OCI-LY1 (cell line): ENCODE measurements around the gene TTLL5.

Experiments
- H2AFZ ChIP-seq: fragments of 200-600 bp; sonication (generic), shearing (Covaris generic); 2 replicates; pipeline ENCODE4 v1.6.0; 2014; ENCODE audit warnings: antibody characterized with exemption, mild to moderate bottlenecking, low read length
- H3F3A ChIP-seq: fragments of 200-600 bp; sonication (generic), shearing (Covaris generic); 2 replicates; pipeline ENCODE4 v1.6.0; 2014; ENCODE audit warnings: mild to moderate bottlenecking, antibody characterized with exemption, low read length, moderate library complexity; ENCODE audit not compliant: insufficient read depth
- H3K27ac ChIP-seq: fragments of 200-600 bp; sonication (generic); 2 replicates; pipeline ENCODE4 v1.5.1; 2014; ENCODE audit warnings: low read length, mixed run types, mild to moderate bottlenecking, low read depth; ENCODE audit not compliant: poor library complexity, severe bottlenecking
- H3K27me3 ChIP-seq: fragments of 200-600 bp; sonication (generic); 2 replicates; pipeline ENCODE4 v1.6.0; 2014; ENCODE audit warnings: antibody characterized with exemption, mild to moderate bottlenecking, low read length, moderate library complexity; ENCODE audit not compliant: insufficient read depth
- H3K36me3 ChIP-seq: fragments of 200-600 bp; sonication (generic); 2 replicates; pipeline ENCODE4 v1.6.1; 2014; ENCODE audit warnings: mild to moderate bottlenecking, antibody characterized with exemption, low read length, moderate library complexity, mixed read lengths; ENCODE audit not compliant: insufficient read depth
- H3K4me1 ChIP-seq: fragments of 200-600 bp; sonication (generic); 2 replicates; pipeline ENCODE4 v1.5.1; 2014; ENCODE audit warnings: mild to moderate bottlenecking, low read length, moderate library complexity; ENCODE audit not compliant: insufficient read depth, severe bottlenecking
- H3K4me2 ChIP-seq: fragments of 200-600 bp; sonication (generic), shearing (Covaris generic); 2 replicates; pipeline ENCODE4 v1.6.1; 2014; ENCODE audit warnings: low read length
- H3K4me3 ChIP-seq: fragments of 200-600 bp; sonication (generic); 2 replicates; pipeline ENCODE4 v1.5.1; 2014; ENCODE audit warnings: low read length, low read depth, mild to moderate bottlenecking, mixed read lengths; ENCODE audit not compliant: poor library complexity, severe bottlenecking
- H3K79me2 ChIP-seq: fragments of 200-600 bp; shearing (Covaris generic); 2 replicates; pipeline ENCODE4 v1.6.1; 2016; ENCODE audit warnings: mixed run types, low read length, mixed read lengths; ENCODE audit not compliant: insufficient read depth
- H3K9ac ChIP-seq: fragments of 200-600 bp; sonication (generic), shearing (Covaris generic); 2 replicates; pipeline ENCODE4 v1.6.1; 2014; ENCODE audit warnings: mild to moderate bottlenecking, low read length, mixed read lengths
- H3K9me2 ChIP-seq: fragments of 200-600 bp; sonication (generic), shearing (Covaris generic); 2 replicates; pipeline ENCODE4 v1.6.1; 2014; ENCODE audit warnings: low read depth, mild to moderate bottlenecking, low read length, mixed read lengths
- H3K9me3 ChIP-seq: fragments of 200-600 bp; shearing (Covaris generic); 2 replicates; pipeline ENCODE4 v1.6.1; 2014; ENCODE audit warnings: low read length, mixed read lengths
- H4K20me1 ChIP-seq: fragments of 200-600 bp; sonication (generic), shearing (Covaris generic); 2 replicates; pipeline ENCODE4 v1.6.0; 2016; ENCODE audit warnings: mild to moderate bottlenecking, low read length; ENCODE audit not compliant: insufficient read depth
- EZH2 ChIP-seq: fragments of 200-600 bp; sonication (generic), shearing (Covaris generic); IDR thresholded peaks from 2 replicates; pipeline ENCODE4 v1.8.0; 2017; ENCODE audit warnings: borderline replicate concordance, mixed run types, mild to moderate bottlenecking, antibody characterized with exemption, low read length, moderate library complexity, mixed read lengths
- TF ChIP-seq, protein P1 (sequence below): fragments of 200-600 bp; sonication (generic), shearing (Covaris generic); IDR thresholded peaks from 2 replicates; pipeline ENCODE4 v1.5.1; 2017; ENCODE audit warnings: mild to moderate bottlenecking, antibody characterized with exemption, low read length, moderate library complexity, mixed read lengths

The TTLL5 gene

DNA sequence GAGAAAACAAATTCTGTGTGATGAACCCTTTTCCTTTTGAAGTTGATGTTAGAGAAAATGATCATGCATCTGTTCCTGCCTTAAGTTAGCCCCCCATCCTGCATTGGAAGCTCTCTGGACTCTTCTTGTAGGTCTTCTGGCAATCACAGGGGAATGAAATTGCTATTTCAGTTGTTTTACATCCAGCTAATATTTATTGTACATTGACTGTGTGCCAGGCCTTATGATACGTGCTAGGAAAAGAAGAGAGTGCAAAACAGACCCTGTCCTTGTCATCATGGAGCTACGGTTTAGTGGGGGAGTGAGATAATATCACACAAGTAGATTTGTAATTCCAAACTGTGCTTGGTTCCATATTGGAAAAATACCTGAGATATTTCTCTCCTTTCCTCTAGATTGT is 202.2 kb downstream of the TTLL5 start:
- no peak for TF ChIP-seq EZH2
- TF ChIP-seq, protein P1, sequence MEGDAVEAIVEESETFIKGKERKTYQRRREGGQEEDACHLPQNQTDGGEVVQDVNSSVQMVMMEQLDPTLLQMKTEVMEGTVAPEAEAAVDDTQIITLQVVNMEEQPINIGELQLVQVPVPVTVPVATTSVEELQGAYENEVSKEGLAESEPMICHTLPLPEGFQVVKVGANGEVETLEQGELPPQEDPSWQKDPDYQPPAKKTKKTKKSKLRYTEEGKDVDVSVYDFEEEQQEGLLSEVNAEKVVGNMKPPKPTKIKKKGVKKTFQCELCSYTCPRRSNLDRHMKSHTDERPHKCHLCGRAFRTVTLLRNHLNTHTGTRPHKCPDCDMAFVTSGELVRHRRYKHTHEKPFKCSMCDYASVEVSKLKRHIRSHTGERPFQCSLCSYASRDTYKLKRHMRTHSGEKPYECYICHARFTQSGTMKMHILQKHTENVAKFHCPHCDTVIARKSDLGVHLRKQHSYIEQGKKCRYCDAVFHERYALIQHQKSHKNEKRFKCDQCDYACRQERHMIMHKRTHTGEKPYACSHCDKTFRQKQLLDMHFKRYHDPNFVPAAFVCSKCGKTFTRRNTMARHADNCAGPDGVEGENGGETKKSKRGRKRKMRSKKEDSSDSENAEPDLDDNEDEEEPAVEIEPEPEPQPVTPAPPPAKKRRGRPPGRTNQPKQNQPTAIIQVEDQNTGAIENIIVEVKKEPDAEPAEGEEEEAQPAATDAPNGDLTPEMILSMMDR, result no peak
- Histone ChIP-seq H3K9ac (no peak overlapping the region), H2AFZ (no peak overlapping the region), H3K27me3 (no peaks in the 10 kb centered on the region), H3K79me2 (no peaks in the 10 kb centered on the region), H3K36me3 (no peaks in the 10 kb centered on the region), H3K9me2 (no peaks in the 10 kb centered on the region), H3F3A (no peaks in the 10 kb centered on the region), H3K4me3 (no peak overlapping the region), H3K27ac (no peak overlapping the region), H3K4me1 (no peaks in the 10 kb centered on the region), H3K9me3 (no peaks in the 10 kb centered on the region), H3K4me2 (no peak overlapping the region), H4K20me1 (no peaks in the 10 kb centered on the region)

DNA sequence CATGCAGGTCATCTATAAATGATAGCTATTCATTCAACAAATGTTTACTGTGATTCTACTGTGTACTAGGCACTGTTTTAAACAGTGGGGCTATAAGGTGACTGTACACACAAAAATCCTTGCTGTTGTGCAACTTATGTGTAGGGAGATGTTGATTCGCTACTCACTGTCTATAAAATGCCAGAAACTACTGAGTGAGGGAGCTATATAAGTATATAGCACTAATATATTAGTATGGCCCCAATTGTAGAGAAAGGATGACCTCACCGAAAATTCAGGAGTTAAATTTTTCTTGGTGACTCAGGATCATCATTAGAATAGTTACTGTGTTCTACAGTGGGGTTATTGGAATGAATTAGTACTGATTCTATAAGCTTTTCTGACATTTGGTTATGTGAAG is 203.3 kb downstream of the TTLL5 start:
- no peaks in the 10 kb centered on the region for H3K4me1 ChIP-seq
- no peak overlapping the region for H2AFZ ChIP-seq
- no peaks in the 10 kb centered on the region for H3K79me2 ChIP-seq
- no peak overlapping the region for H3K4me3 ChIP-seq
- H3K9me2 ChIP-seq, result no peaks in the 10 kb centered on the region
- no peak overlapping the region for H3K27ac ChIP-seq
- no peak overlapping the region for H3K4me2 ChIP-seq
- H3K36me3 ChIP-seq, result no peaks in the 10 kb centered on the region
- TF ChIP-seq, protein P1, result no peak
- no peak for TF ChIP-seq EZH2
- H3K9ac ChIP-seq, result no peak overlapping the region
- H4K20me1 ChIP-seq, result no peaks in the 10 kb centered on the region
- no peaks in the 10 kb centered on the region for H3K27me3 ChIP-seq
- no peaks in the 10 kb centered on the region for H3F3A ChIP-seq
- no peaks in the 10 kb centered on the region for H3K9me3 ChIP-seq

DNA sequence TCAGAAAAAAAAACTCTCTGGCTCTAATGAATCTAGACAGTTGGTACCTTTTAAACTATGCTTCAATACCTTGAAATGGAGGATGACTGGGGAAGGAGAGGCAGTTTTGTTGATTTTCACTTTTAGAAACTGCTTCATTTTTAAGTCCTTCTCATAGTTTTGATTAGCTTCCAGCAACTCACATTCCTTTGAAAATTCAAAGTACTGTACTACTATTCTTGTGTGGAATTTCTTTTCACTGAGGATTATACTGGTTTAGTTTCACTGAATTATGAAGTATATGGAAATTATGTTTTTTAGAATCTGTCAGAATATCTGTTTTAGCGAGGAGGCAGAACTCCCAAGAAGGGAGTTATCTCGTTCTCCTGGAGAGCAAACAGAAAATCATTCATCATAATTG is 204.5 kb downstream of the TTLL5 start:
- no peak overlapping the region for H3K27ac ChIP-seq
- H3F3A ChIP-seq, result no peaks in the 10 kb centered on the region
- H4K20me1 ChIP-seq, result no peaks in the 10 kb centered on the region
- H2AFZ ChIP-seq, result no peak overlapping the region
- TF ChIP-seq, protein P1, result no peak
- TF ChIP-seq EZH2, result no peak
- H3K79me2 ChIP-seq, result no peaks in the 10 kb centered on the region
- no peaks in the 10 kb centered on the region for H3K27me3 ChIP-seq
- no peaks in the 10 kb centered on the region for H3K9me3 ChIP-seq
- H3K4me3 ChIP-seq, result no peak overlapping the region
- H3K4me2 ChIP-seq, result no peak overlapping the region
- H3K9ac ChIP-seq, result no peak overlapping the region
- no peaks in the 10 kb centered on the region for H3K9me2 ChIP-seq
- H3K36me3 ChIP-seq, result no peaks in the 10 kb centered on the region
- no peaks in the 10 kb centered on the region for H3K4me1 ChIP-seq
